Uterus (tissue), 2 donors: ENCODE measurements around the gene ATXN2L.

Source experiments
- CTCF ChIP-seq, 4 experiments: fragments of 200-600 bp in 2 of 4; fragments of 450-650 bp in 2 of 4; sonication (generic) in 2 of 4; IDR thresholded peaks; one replicate each; pipeline ENCODE4 v1.5.1; 2016 to 2019; ENCODE audit warnings: antibody characterized with exemption in 4 of 4, mild to moderate bottlenecking in 2 of 4, moderate library complexity in 1 of 4
- POLR2A ChIP-seq, 2 donors: fragments of 450-650 bp; IDR thresholded peaks; one replicate each; pipeline ENCODE4 v1.6.1; 2016; ENCODE audit warnings: antibody characterized with exemption in 2 of 2, mild to moderate bottlenecking in 1 of 2, moderate library complexity in 1 of 2

- TF ChIP-seq CTCF (IDR thresholded peaks at IDR 0.05) (no peak), POLR2A (IDR thresholded peaks at IDR 0.05) (no peak)
These were observed 7.7 kb downstream of the ATXN2L start for GRCh38 chr16:28830531-28830930.
